ENCODE results near the gene NPIPA8. TPM values are rescaled to one million over a fixed set of nuclear protein-coding genes. Genes with fewer than 3 reads are reported as not detected.
"Not testable (repeated sequence)": the region's sequence is repeated elsewhere in the genome, so short reads cannot be mapped to it uniquely, and the experiment has no call there.

Gene NPIPA8
- total RNA-seq, 1 donor from 2014 or later: not detected

DNA sequence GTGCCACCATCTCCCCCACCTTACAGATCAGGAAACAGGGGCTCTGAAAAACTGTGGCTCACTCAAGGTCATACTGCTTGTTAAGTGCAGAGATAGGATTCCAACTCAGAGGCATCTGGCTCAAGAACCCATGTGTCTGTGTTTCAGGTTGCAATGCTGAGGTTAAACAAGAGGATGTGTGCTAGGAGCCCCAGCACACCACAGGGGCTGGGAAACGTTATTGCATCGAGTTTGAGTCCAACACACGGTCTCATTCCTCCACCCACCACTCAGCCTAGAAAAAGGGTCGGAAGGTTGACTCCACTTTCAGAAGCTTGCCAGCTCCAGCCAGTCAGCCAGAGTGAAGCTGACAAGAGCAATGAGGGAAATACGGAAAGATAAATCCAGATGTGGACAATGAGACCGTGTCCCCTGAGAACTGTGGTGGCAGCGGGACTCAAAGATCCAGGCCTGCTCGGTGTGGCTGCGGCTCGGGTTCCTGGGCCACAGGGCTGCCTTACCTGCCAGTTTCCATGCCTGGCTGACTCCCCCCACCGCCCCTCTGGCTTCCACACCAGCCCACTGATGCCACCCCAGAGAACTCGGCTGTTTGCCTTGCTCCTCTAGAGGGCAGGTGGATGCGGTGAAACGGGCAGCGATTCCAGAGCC is 33.4 kb downstream of the NPIPA8 start:
- H3K27ac ChIP-seq; H3K36me3 ChIP-seq; H3K27me3 ChIP-seq; H3K4me3 ChIP-seq; DNase-seq (ENCODE audit: low spot score in 2 of 2); intact Hi-C loops (cut with DNase I); H3K9me3 ChIP-seq; H3K4me1 ChIP-seq: not testable (repeated sequence)

- H3K36me3 ChIP-seq; DNase-seq (ENCODE audit: low spot score in 2 of 2); intact Hi-C loops (cut with DNase I); H3K27ac ChIP-seq; H3K9me3 ChIP-seq; H3K4me1 ChIP-seq; H3K4me3 ChIP-seq; H3K27me3 ChIP-seq: not testable (repeated sequence)
Observed at GRCh38 chr16:18297714-18298113, 38.8 kb downstream of the NPIPA8 start.

DNA sequence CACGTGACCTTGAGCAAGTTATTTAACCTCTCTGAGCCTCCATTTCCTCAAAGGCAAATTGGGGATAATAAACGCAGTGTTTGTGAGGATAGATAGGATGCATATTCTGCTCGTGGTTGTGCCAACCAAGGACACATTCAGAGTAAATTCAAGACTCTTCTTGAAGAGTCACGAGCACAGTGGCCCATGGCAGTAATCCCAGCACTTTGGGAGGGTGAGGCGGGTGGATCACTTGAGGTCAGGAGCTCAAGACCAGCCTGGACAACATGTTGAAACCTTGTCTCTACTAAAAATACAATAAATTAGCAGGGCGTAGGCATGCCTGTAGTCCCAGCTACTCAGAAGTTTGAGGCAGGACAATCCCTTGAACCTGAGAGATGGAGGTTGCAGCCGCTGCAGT is 39.6 kb downstream of the NPIPA8 start:
- intact Hi-C loops (cut with DNase I); H3K4me3 ChIP-seq; DNase-seq (ENCODE audit: low spot score in 2 of 2); H3K36me3 ChIP-seq; H3K27ac ChIP-seq; H3K4me1 ChIP-seq; H3K9me3 ChIP-seq; H3K27me3 ChIP-seq: not testable (repeated sequence)

GRCh38 chr16:18294371-18294770 is 42.2 kb downstream of the NPIPA8 start:
- H3K4me1 ChIP-seq; H3K4me3 ChIP-seq; intact Hi-C loops (cut with DNase I); H3K27me3 ChIP-seq; H3K36me3 ChIP-seq; DNase-seq (ENCODE audit: low spot score in 2 of 2); H3K27ac ChIP-seq; H3K9me3 ChIP-seq: not testable (repeated sequence)

GRCh38 chr16:18293337-18293956 is 43.1 kb downstream of the NPIPA8 start:
- H3K9me3 ChIP-seq; H3K27me3 ChIP-seq; H3K36me3 ChIP-seq; H3K4me1 ChIP-seq; H3K27ac ChIP-seq; H3K4me3 ChIP-seq; DNase-seq (ENCODE audit: low spot score in 2 of 2); intact Hi-C loops (cut with DNase I): not testable (repeated sequence)

GRCh38 chr16:18290959-18291358 is 45.6 kb downstream of the NPIPA8 start:
- H3K4me3 ChIP-seq; H3K9me3 ChIP-seq; H3K27me3 ChIP-seq; H3K27ac ChIP-seq; H3K36me3 ChIP-seq; DNase-seq (ENCODE audit: low spot score in 2 of 2); H3K4me1 ChIP-seq; intact Hi-C loops (cut with DNase I): not testable (repeated sequence)

GRCh38 chr16:18286342-18286741 is 50.2 kb downstream of the NPIPA8 start:
- H3K36me3 ChIP-seq; H3K9me3 ChIP-seq; intact Hi-C loops (cut with DNase I); H3K27ac ChIP-seq; H3K27me3 ChIP-seq; H3K4me1 ChIP-seq; H3K4me3 ChIP-seq; DNase-seq (ENCODE audit: low spot score in 2 of 2): not testable (repeated sequence)

GRCh38 chr16:18280319-18280718 is 56.2 kb downstream of the NPIPA8 start:
- H3K4me3 ChIP-seq; H3K27me3 ChIP-seq; H3K9me3 ChIP-seq; intact Hi-C loops (cut with DNase I); H3K27ac ChIP-seq; H3K4me1 ChIP-seq; H3K36me3 ChIP-seq; DNase-seq (ENCODE audit: low spot score in 2 of 2): not testable (repeated sequence)

- intact Hi-C loops (cut with DNase I); H3K36me3 ChIP-seq; H3K27me3 ChIP-seq; H3K4me3 ChIP-seq; DNase-seq (ENCODE audit: low spot score in 2 of 2); H3K27ac ChIP-seq; H3K9me3 ChIP-seq; H3K4me1 ChIP-seq: not testable (repeated sequence)
Observed at GRCh38 chr16:18276756-18277155, 59.8 kb downstream of the NPIPA8 start.

DNA sequence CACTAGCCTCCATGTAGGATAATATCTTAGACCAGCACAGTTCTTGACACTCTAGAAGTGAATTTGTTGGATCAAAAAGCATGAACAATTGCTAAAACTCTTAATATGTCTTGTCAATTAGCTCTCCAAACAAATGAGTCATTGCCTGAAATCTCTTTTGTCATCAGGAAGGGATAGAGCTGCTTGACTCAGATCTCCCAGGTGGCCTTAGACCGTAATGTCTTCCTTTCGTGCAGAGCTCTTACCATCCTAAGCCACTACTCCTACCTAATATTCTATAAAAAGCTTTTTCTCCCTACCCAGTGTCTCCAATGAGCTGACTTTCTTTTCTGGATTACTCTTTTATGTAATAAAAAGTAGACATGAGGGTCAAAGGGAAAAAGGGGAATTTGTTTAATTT is 66.4 kb downstream of the NPIPA8 start:
- H3K4me1 ChIP-seq; H3K9me3 ChIP-seq; H3K27me3 ChIP-seq; H3K36me3 ChIP-seq; H3K27ac ChIP-seq; H3K4me3 ChIP-seq; DNase-seq (ENCODE audit: low spot score in 2 of 2); intact Hi-C loops (cut with DNase I): not testable (repeated sequence)

Other genes starting within 250 kb of the NPIPA8 start
- 110 TPM for gene NOMO2, start 225.4 kb upstream of the NPIPA8 start, total RNA-seq

Measured in ascending aorta (tissue), 2 donors.